ENCODE data around the gene RFTN1. TPM values are rescaled to one million over a fixed set of nuclear protein-coding genes. Genes with fewer than 3 reads are reported as not detected.

Gene RFTN1
- total RNA-seq, 1 experiment from 2014 or later = 0.15 TPM

GRCh38 chr3:16439848-16440708 lies 73.4 kb downstream of the RFTN1 start:
- no peak for DNase-seq (ENCODE audit: extremely low read depth, low read depth)

DNA sequence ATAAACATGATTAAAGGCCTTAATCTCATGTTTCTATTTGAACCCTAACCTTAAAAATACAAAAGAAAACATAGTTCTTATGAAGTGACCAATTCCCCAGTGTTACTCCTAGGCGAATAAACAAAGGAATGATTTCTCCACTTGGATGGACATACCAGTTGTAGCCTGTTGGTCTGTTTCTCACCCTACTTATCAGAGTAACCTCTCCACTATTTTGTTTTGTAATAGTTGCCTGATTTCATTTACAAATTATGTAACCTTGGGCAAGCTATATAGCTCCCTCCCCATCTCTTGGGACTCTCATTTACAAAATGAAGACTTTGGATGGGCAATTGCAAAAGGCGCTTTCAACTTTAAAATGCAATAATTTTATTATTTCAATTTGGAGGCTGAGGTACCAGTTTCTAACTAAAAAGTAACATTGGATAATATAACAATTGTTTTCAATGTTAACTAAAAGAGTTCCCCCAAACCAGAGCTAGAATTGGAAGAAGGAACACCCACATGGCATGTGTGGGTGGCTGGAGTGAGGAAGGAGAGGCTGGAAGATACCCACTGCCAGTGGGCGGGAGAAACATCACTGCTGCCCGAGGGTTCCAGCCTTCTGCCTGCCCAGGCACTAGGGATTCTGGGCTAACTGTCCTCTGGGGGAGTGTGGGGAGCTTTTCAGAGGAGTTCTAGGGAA lies 74.2 kb downstream of the RFTN1 start:
- DNase-seq (ENCODE audit: extremely low read depth, low read depth) = no peak

GRCh38 chr3:16437640-16438039 lies 75.9 kb downstream of the RFTN1 start:
- no peak for DNase-seq (ENCODE audit: extremely low read depth, low read depth)

DNA sequence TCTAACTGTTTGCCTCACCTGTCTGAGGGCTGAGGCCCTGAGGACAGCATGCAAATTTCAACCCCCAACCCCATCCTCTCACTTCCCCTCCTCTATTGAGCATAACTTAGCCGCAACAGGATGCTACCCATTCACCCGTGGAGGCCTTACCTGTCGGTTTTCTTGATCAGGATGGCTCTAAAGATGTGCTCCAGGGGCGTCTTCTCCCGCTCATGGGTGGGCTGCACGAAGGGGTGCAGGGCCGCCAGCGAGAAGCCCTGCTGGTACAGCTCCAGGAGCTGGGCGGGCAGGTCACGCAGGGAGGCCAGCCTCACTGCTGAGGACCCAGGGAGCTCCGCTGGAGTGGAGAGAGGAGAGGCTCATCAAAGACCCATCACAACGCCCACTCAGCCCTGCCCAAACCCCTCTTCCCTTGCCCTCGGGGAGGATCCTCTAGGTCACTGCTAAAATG lies 79.8 kb downstream of the RFTN1 start:
- DNase-seq (ENCODE audit: extremely low read depth, low read depth) = no peak

- DNase-seq (ENCODE audit: extremely low read depth, low read depth) = no peak
Measured at GRCh38 chr3:16432714-16433113, 80.8 kb downstream of the RFTN1 start.

GRCh38 chr3:16430717-16431630 lies 82.5 kb downstream of the RFTN1 start:
- no peak for DNase-seq (ENCODE audit: extremely low read depth, low read depth)

GRCh38 chr3:16429086-16429485 lies 84.4 kb downstream of the RFTN1 start:
- no peak for DNase-seq (ENCODE audit: extremely low read depth, low read depth)

- DNase-seq (ENCODE audit: extremely low read depth, low read depth) = no peak
Measured at GRCh38 chr3:16428612-16429011, 84.9 kb downstream of the RFTN1 start.

GRCh38 chr3:16427103-16427965 lies 86.2 kb downstream of the RFTN1 start:
- no peak for DNase-seq (ENCODE audit: extremely low read depth, low read depth)

DNA sequence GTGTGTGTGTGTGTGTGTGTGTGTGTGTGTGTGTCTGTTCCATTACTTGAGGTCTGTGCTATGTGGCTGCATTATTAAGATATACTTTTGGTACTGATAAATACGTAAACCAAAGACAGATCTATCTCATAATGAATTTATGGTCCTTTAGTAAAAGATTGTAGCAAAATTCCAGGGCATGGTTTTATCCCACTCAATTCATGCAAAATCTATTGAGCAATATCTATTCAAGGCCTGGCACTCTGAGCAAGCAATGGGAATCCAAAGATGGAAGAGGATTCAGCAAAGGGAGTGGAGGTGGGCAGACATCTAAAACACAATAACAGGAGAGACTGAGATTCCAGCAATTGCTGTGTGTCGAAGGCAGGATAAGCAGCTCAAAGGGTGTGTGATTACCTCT lies 86.8 kb downstream of the RFTN1 start:
- DNase-seq (ENCODE audit: extremely low read depth, low read depth) = no peak

DNA sequence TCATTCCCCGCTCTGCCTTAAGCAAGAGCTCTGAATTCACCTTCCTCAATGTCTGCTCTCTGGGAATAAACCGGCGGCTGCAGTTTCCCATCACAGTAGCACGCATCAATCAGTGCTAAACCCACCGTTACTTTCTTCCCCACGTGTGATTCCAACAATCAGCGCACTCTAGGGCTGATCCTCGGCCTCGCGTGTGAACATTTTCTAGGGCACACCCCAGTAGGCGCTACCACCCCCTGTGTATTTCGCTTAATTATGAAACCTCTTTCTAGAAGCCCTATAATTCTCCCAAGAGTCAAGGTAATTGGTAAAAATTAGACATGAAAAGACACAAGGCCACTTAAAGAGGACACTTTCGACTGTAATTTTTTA lies 87.5 kb downstream of the RFTN1 start:
- DNase-seq (ENCODE audit: extremely low read depth, low read depth) = no peak

GRCh38 chr3:16425398-16426028 lies 88.0 kb downstream of the RFTN1 start:
- no peak for DNase-seq (ENCODE audit: extremely low read depth, low read depth)

GRCh38 chr3:16423947-16424673 lies 89.4 kb downstream of the RFTN1 start:
- no peak for DNase-seq (ENCODE audit: extremely low read depth, low read depth)

- no peak for DNase-seq (ENCODE audit: extremely low read depth, low read depth)
Measured at GRCh38 chr3:16423298-16423697, 90.2 kb downstream of the RFTN1 start.

- no peak for DNase-seq (ENCODE audit: extremely low read depth, low read depth)
Measured at GRCh38 chr3:16419640-16420241, 93.8 kb downstream of the RFTN1 start.

GRCh38 chr3:16417945-16418739 lies 95.4 kb downstream of the RFTN1 start:
- no peak for DNase-seq (ENCODE audit: extremely low read depth, low read depth)

- DNase-seq (ENCODE audit: extremely low read depth, low read depth) = no peak
Measured at GRCh38 chr3:16415911-16416476, 97.5 kb downstream of the RFTN1 start.

Measured in NCI-H460 (cell line).